Measurements from ENCODE around the gene CNRIP1.

Gene CNRIP1

GRCh38 chr2:68256093-68256450 is 63.7 kb downstream of the CNRIP1 start:
- peaks cover 9% of the 10 kb centered on the region for H3K36me3 Mint-ChIP-seq (ENCODE audit: low read depth)
- peaks cover 5% of the 10 kb centered on the region for H3K27me3 Mint-ChIP-seq (ENCODE audit: low read depth)
- H3K4me1 Mint-ChIP-seq (ENCODE audit: low read depth) = peaks cover 26% of the 10 kb centered on the region
- H3K4me3 Mint-ChIP-seq = no peak overlapping the region
- H3K27ac Mint-ChIP-seq = no peak overlapping the region
- no peaks in the 10 kb centered on the region for H3K9me3 Mint-ChIP-seq

DNA sequence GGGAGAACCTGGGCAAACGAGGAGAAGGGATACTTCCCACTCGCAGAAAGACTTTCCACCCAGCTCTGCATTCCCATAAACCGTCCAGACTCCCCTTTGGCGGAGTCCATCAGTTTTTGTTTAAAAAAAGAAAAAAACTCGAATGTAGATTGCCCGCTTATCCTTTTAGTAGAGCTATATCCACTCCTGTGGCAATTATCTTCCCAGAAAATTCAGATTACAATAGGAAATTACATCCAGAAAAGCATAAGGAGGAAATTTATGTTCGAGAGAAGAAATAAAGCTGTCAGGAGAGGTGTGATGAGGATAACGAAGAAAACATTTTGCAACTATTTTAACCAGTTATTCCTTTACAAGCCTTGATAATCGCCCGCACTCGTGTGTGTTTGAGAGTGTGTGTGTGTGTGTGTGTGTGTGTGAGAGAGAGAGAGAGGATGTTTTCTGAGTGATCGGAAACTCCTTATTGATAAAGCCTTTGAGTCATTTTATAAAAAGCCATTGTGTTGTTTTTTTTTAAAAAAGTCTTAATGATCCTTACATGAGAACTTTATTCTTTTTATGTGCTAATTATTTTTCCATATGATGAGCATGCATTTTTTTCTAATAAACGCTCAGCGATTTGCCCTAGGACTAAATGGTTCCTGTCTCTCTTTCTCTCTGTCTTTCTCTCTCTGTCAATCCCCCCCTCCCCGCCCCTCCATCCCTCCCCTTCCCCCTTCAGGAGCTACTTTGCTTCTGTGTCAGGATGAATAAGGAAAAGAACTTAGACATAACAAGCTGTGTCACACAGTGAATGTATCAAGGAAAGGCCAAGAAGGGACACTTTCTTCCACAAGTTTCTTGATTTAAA is 66.3 kb downstream of the CNRIP1 start:
- Mint-ChIP-seq H3K9me3 (no peaks in the 10 kb centered on the region), H3K27me3 (ENCODE audit: low read depth) (peaks cover 5% of the 10 kb centered on the region), H3K4me3 (peak overlapping the region; percentile 96), H3K4me1 (ENCODE audit: low read depth) (peaks cover 39% of the 10 kb centered on the region), H3K27ac (peak overlapping the region; percentile 97), H3K36me3 (ENCODE audit: low read depth) (peaks cover 18% of the 10 kb centered on the region)

DNA sequence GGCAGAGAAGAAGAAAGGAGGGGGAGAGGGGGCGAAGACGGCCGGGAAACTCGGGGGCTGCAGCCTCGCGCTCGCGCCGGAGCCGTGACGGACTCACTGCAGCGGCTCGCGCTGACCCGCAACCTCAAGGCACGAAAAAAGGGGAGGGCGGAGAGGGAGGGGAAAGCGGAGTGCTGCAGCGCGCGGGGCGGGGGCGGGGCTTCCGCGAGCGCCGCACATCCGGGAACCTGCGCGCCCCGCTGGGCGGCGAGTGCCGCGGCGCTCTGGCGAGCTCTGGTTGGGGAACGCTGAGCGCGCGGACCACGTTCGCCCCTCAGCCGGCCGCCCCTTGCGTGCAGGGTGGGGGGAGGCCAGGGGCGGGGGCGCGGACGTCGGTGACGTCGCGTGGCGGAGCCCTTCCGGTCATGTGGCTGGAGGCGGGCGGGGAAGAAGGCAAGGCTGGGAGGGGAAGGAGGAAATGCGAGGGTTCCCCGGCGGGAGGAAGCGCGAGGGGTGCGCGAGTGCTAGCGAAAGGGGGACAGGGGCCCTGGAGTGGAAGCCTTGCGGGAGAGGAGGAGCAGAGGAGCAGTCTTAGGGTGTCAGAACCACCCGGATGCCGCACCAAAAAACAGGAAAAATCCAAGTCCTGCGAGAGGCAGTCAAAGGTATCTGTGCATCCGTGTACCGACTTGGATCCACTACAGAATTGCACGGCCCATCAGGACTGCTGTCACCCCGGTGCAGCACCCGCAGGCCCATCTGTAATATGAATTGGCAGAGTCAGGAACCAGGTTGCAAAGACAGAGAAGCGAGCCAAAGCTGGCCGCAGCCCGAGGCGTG is 67.1 kb downstream of the CNRIP1 start, which contains the start of gene PPP3R1:
Gene PPP3R1, minus strand, starts transcription at position 133 of the 819 bp plus-strand sequence. CDS start 405 bp downstream, outside the sequence.
- peak within 1 kb of the TSS; percentile 96 for H3K4me3 Mint-ChIP-seq
- H3K27ac Mint-ChIP-seq = peak within 1 kb of the TSS; percentile 97
- peaks cover 18% of the 10 kb centered on the region for H3K36me3 Mint-ChIP-seq (ENCODE audit: low read depth)
- no peaks in the 10 kb centered on the region for H3K9me3 Mint-ChIP-seq
- peaks cover 5% of the 10 kb centered on the region for H3K27me3 Mint-ChIP-seq (ENCODE audit: low read depth)
- peaks cover 39% of the 10 kb centered on the region for H3K4me1 Mint-ChIP-seq (ENCODE audit: low read depth)

- Mint-ChIP-seq H3K4me1 (ENCODE audit: low read depth) (peaks cover 38% of the 10 kb centered on the region), H3K27me3 (ENCODE audit: low read depth) (peaks cover 4% of the 10 kb centered on the region), H3K27ac (peak overlapping the region; percentile 90), H3K4me3 (peak overlapping the region; percentile 83), H3K9me3 (no peaks in the 10 kb centered on the region), H3K36me3 (ENCODE audit: low read depth) (peaks cover 18% of the 10 kb centered on the region)
These were observed 67.8 kb downstream of the CNRIP1 start for GRCh38 chr2:68251855-68252399.

GRCh38 chr2:68251187-68251854 is 68.4 kb downstream of the CNRIP1 start:
- peaks cover 18% of the 10 kb centered on the region for H3K36me3 Mint-ChIP-seq (ENCODE audit: low read depth)
- H3K4me1 Mint-ChIP-seq (ENCODE audit: low read depth) = peaks cover 35% of the 10 kb centered on the region
- peak overlapping the region; percentile 94 for H3K4me3 Mint-ChIP-seq
- no peaks in the 10 kb centered on the region for H3K27me3 Mint-ChIP-seq (ENCODE audit: low read depth)
- H3K9me3 Mint-ChIP-seq = no peaks in the 10 kb centered on the region
- peak overlapping the region; percentile 96 for H3K27ac Mint-ChIP-seq

DNA sequence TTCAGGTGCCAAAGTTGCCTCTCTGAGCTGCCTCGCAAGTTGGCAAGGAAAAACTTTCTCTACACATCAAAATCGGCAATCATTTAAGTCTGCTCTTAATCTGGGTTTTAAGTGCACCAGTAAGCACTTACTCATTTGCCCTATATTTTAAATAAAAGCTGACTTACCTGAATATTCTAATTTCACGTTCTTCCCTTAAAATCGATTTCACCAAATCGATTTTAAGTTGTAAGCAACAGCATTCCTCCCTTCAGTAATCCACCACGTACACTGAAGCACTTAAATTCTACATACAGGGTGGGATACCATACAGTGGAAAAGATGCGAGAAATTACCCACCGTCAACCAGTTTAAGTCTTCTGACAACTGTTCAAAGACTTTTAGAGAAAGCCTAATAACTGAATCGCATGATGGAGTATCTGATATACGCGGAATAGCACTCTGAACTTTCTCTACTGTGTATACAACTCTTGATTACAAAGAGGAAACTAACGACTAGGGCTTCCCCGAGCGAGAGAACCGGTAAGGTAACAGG is 69.0 kb downstream of the CNRIP1 start:
- Mint-ChIP-seq H3K4me3 (peak overlapping the region; percentile 94), H3K9me3 (no peaks in the 10 kb centered on the region), H3K27ac (peak overlapping the region; percentile 96), H3K36me3 (ENCODE audit: low read depth) (peaks cover 18% of the 10 kb centered on the region), H3K4me1 (ENCODE audit: low read depth) (peaks cover 31% of the 10 kb centered on the region), H3K27me3 (ENCODE audit: low read depth) (no peaks in the 10 kb centered on the region)

DNA sequence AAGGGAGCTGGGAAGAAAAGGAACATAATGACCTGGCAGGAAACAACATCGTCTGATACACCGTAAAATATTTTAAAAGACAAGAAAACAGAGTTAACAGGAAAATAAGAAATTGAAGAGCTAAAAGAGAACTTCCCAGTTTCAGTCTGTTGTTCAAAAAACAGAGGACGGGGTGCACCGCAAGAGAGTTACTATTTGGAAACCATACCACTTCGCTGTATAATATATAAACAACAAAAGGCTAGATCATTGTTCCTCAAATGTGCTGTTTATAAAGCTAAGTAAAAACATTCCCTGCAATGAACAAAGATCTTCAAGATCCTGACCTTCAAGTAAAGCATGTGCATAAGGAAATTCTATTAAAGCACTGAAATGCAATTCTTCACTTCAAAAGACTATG is 69.6 kb downstream of the CNRIP1 start:
- H3K27ac Mint-ChIP-seq = peak overlapping the region; percentile 96
- H3K4me1 Mint-ChIP-seq (ENCODE audit: low read depth) = peaks cover 29% of the 10 kb centered on the region
- no peaks in the 10 kb centered on the region for H3K27me3 Mint-ChIP-seq (ENCODE audit: low read depth)
- H3K4me3 Mint-ChIP-seq = peak overlapping the region; percentile 94
- H3K9me3 Mint-ChIP-seq = no peaks in the 10 kb centered on the region
- H3K36me3 Mint-ChIP-seq (ENCODE audit: low read depth) = peaks cover 18% of the 10 kb centered on the region

DNA sequence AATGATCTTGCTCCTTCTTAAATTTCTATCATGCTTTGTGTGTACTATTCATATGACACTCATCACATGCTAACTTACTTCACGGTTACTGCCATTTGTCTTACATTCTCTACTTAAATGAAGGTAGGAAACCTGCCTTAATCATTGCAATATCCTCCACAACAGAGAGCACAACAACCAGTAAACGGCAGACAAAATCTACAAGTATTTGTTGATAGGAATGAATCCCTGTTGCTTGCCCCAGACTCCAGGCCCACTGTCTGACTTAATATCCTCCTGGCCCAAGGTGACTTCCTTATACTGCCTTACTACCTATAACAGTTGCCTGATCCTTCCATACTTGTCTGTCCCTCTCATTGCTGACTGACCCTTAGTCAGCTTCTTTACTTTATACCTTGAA is 70.9 kb downstream of the CNRIP1 start:
- H3K4me1 Mint-ChIP-seq (ENCODE audit: low read depth) = peaks cover 21% of the 10 kb centered on the region
- H3K9me3 Mint-ChIP-seq = no peaks in the 10 kb centered on the region
- no peaks in the 10 kb centered on the region for H3K27me3 Mint-ChIP-seq (ENCODE audit: low read depth)
- H3K27ac Mint-ChIP-seq = no peak overlapping the region
- no peak overlapping the region for H3K4me3 Mint-ChIP-seq
- H3K36me3 Mint-ChIP-seq (ENCODE audit: low read depth) = peaks cover 16% of the 10 kb centered on the region

DNA sequence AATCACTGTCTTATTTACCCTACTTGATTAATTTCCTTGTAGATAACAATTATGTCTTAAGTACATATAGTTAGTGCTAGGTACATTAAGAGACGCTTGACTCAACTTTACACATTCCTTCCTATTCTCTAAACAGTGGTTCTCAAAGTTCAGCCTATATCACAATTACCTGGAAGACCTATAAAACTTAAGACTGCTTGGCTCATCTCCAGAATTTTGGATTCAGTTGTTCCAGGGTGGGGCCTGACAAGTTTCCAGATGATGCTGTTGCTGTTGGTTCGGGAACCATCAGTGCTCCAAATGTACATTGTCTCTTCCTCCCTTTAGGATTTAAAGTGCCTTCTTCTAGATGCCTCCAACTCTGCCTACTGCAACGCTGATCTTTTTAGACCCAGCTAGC is 71.4 kb downstream of the CNRIP1 start:
- H3K27me3 Mint-ChIP-seq (ENCODE audit: low read depth) = no peaks in the 10 kb centered on the region

GRCh38 chr2:68246396-68246795 is 73.4 kb downstream of the CNRIP1 start:
- Mint-ChIP-seq H3K27me3 (ENCODE audit: low read depth) (no peaks in the 10 kb centered on the region), H3K36me3 (ENCODE audit: low read depth) (peaks cover 12% of the 10 kb centered on the region), H3K27ac (no peak overlapping the region), H3K9me3 (no peaks in the 10 kb centered on the region), H3K4me3 (no peak overlapping the region), H3K4me1 (ENCODE audit: low read depth) (peaks cover 16% of the 10 kb centered on the region)

More for the DNA sequence above, 71.4 kb downstream of the CNRIP1 start:
- Mint-ChIP-seq H3K27ac (no peak overlapping the region), H3K4me3 (no peak overlapping the region), H3K4me1 (ENCODE audit: low read depth) (peaks cover 17% of the 10 kb centered on the region), H3K36me3 (ENCODE audit: low read depth) (peaks cover 15% of the 10 kb centered on the region), H3K9me3 (no peaks in the 10 kb centered on the region)

DNA sequence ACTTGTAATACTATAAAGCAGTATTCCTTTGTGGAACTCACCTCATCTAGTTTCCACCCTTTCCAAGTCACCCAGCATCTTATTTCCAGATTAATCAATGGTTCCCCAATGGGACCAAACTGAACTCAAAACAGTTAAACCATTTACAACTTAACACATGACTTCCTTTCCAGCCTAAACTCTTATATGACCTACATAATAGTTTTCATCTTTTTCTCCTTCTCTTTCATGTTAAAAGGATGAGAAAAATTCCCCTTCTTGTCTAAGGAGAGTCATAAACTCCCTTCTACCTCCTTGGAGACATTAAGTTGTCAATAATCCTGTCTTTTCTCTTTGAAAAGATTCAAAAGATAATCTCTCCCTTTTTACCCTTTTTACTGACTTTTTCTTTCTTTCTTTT is 74.1 kb downstream of the CNRIP1 start:
- no peaks in the 10 kb centered on the region for H3K27me3 Mint-ChIP-seq (ENCODE audit: low read depth)
- no peaks in the 10 kb centered on the region for H3K9me3 Mint-ChIP-seq
- H3K4me1 Mint-ChIP-seq (ENCODE audit: low read depth) = peaks cover 13% of the 10 kb centered on the region
- H3K4me3 Mint-ChIP-seq = no peak overlapping the region
- peaks cover 4% of the 10 kb centered on the region for H3K36me3 Mint-ChIP-seq (ENCODE audit: low read depth)
- no peak overlapping the region for H3K27ac Mint-ChIP-seq

GRCh38 chr2:68245066-68245465 is 74.7 kb downstream of the CNRIP1 start:
- Mint-ChIP-seq H3K27me3 (ENCODE audit: low read depth) (no peaks in the 10 kb centered on the region), H3K4me3 (no peak overlapping the region), H3K4me1 (ENCODE audit: low read depth) (peaks cover 14% of the 10 kb centered on the region), H3K36me3 (ENCODE audit: low read depth) (peaks cover 2% of the 10 kb centered on the region), H3K27ac (no peak overlapping the region), H3K9me3 (no peaks in the 10 kb centered on the region)

DNA sequence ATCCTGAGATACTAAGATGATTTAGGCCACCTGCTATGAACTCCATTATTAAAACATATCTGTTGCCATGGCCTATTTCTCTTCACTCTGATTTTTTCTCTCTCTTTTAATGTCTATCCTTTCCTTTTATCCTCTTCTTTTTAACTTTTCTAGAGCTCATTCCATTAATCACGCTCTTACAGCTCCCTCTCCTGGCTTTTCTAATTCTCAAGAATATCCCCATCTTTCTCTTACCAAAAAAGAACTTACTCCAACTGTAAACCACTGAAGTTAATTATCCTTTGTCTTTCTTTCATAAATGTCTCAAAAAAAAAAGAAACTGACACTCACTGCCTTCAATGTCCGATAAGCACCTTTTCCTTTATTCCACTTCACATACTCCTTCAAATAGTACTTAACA is 75.3 kb downstream of the CNRIP1 start:
- H3K36me3 Mint-ChIP-seq (ENCODE audit: low read depth) = peaks cover under 1% of the 10 kb centered on the region
- no peak overlapping the region for H3K27ac Mint-ChIP-seq
- H3K4me3 Mint-ChIP-seq = no peak overlapping the region
- no peaks in the 10 kb centered on the region for H3K27me3 Mint-ChIP-seq (ENCODE audit: low read depth)
- H3K9me3 Mint-ChIP-seq = no peaks in the 10 kb centered on the region
- peaks cover 12% of the 10 kb centered on the region for H3K4me1 Mint-ChIP-seq (ENCODE audit: low read depth)

All from T-helper 1 cell treated with Interleukin-12 subunit alpha and Interleukin-12 subunit beta and Interleukin-4 antibody, amounts not matched to agents 30 μg/mL and 1 μg/mL, for 36 hours (primary cell).